B cell (primary cell): ENCODE results near the gene MS4A5. TPM values are rescaled to one million over a fixed set of nuclear protein-coding genes. Genes with fewer than 3 reads are reported as not detected.
A peak's percentile ranks its signal among the peaks of the same experiment; 100 is the strongest.

Source experiments
- ATAC-seq: fragments of 200-7000 bp; cut with Tn5 transposase; one replicate; pipeline ENCODE4 v1.10.0; 2021; ENCODE audit warnings: low read depth, mild to moderate bottlenecking, moderate number of reproducible peaks, moderate library complexity
- CTCF ChIA-PET: fragments of 350-600 bp; sonication (Branson Sonifier 250); formaldehyde crosslinking; loops from one replicate; lab custom pipeline; 2021; ENCODE audit warnings: antibody characterized with exemption, inconsistent platforms; lab: Charles Lee
- POLR2A ChIA-PET: fragments of 350-600 bp; sonication (Branson Sonifier 250); formaldehyde crosslinking; loops from one replicate; lab custom pipeline; 2021; ENCODE audit warnings: antibody characterized with exemption; lab: Charles Lee
- DNase-seq: peaks from one replicate; pipeline ENCODE4 v3.0.0; 2013
- H2AFZ ChIP-seq: 2 replicates; pipeline ENCODE4 v1.6.1; 2012; ENCODE audit warnings: mild to moderate bottlenecking, low read depth, low read length; ENCODE audit not compliant: insufficient read depth, poor library complexity, severe bottlenecking
- H3K27ac ChIP-seq, 2 donors: 1 replicate in 1 of 2; 2 replicates in 1 of 2; pipeline ENCODE4 v1.5.1; 2012 to 2013; ENCODE audit warnings: low read length in 2 of 2, mild to moderate bottlenecking in 2 of 2, moderate library complexity in 1 of 2
- H3K27me3 ChIP-seq, 4 experiments: fragments of 200-600 bp in 1 of 4; sonication (generic) in 1 of 4; replicated peaks in 1 of 4; 1 replicate in 2 of 4; 2 replicates in 2 of 4; pipeline versions ENCODE4 v1.6.1 to v1.7.0; 2013 to 2016; ENCODE audit warnings: low read length in 3 of 4, mild to moderate bottlenecking in 2 of 4, mixed read lengths in 1 of 4, moderate library complexity in 1 of 4; ENCODE audit not compliant: insufficient read depth in 4 of 4, control insufficient read depth in 3 of 4; ENCODE audit errors: control extremely low read depth in 1 of 4
- H3K36me3 ChIP-seq, 2 experiments: replicated peaks in 1 of 2; 1 replicate in 1 of 2; 2 replicates in 1 of 2; pipeline versions ENCODE4 v1.6.1 to v1.7.1; 2013; ENCODE audit warnings: low read length in 1 of 2; ENCODE audit not compliant: insufficient read depth in 2 of 2, control insufficient read depth in 1 of 2; ENCODE audit errors: control extremely low read depth in 1 of 2, extremely low read depth in 1 of 2
- H3K4me1 ChIP-seq, 2 donors: fragments of 200-600 bp in 1 of 2; sonication (generic) in 1 of 2; 1 replicate in 1 of 2; 2 replicates in 1 of 2; pipeline versions ENCODE4 v1.5.1 to v1.6.1; 2013 to 2017; ENCODE audit warnings: low read length in 2 of 2; ENCODE audit not compliant: control insufficient read depth in 2 of 2, insufficient read depth in 2 of 2
- H3K4me2 ChIP-seq: replicated peaks from 2 replicates; pipeline ENCODE3; 2012; ENCODE audit warnings: mild to moderate bottlenecking, low read depth, low read length; ENCODE audit not compliant: poor library complexity, severe bottlenecking
- H3K4me3 ChIP-seq, 5 experiments: fragments of 200-600 bp in 1 of 5; sonication (generic) in 1 of 5; 1 replicate in 3 of 5; 2 replicates in 2 of 5; pipeline versions ENCODE4 v1.5.1 to v1.7.0; 2011 to 2016; ENCODE audit warnings: low read length in 4 of 5, mild to moderate bottlenecking in 4 of 5, low read depth in 2 of 5, control low read depth in 1 of 5, moderate library complexity in 1 of 5; ENCODE audit not compliant: insufficient read depth in 1 of 5; ENCODE audit errors: control extremely low read depth in 1 of 5, extremely low read depth in 1 of 5
- H3K79me2 ChIP-seq: fragments of 200-600 bp; sonication (generic); one replicate; pipeline ENCODE4 v1.6.0; 2016; ENCODE audit warnings: low read length; ENCODE audit not compliant: control insufficient read depth, insufficient read depth
- H3K9ac ChIP-seq: fragments of 200-600 bp; sonication (generic); 2 replicates; pipeline ENCODE4 v1.6.1; 2017; ENCODE audit warnings: mild to moderate bottlenecking, low read length, moderate library complexity
- H3K9me3 ChIP-seq, 3 donors: one replicate each; pipeline versions ENCODE4 v1.6.1 to v1.7.1; 2013; ENCODE audit warnings: low read length in 2 of 3; ENCODE audit not compliant: control insufficient read depth in 2 of 3, insufficient read depth in 1 of 3; ENCODE audit errors: control extremely low read depth in 1 of 3
- H4K20me1 ChIP-seq: 2 replicates; pipeline ENCODE4 v1.6.0; 2012; ENCODE audit warnings: mild to moderate bottlenecking, low read length; ENCODE audit not compliant: insufficient read depth, control insufficient read depth, poor library complexity, severe bottlenecking
- H3K27ac Mint-ChIP-seq: one replicate; pipeline ENCODE4 v1.8.0; 2021; ENCODE audit warnings: mixed read lengths
- H3K27me3 Mint-ChIP-seq: one replicate; pipeline ENCODE4 v1.8.0; 2021; ENCODE audit warnings: mixed read lengths
- H3K4me1 Mint-ChIP-seq: one replicate; pipeline ENCODE4 v1.8.0; 2021; ENCODE audit warnings: mixed read lengths
- H3K4me3 Mint-ChIP-seq: one replicate; pipeline ENCODE4 v1.8.0; 2021; ENCODE audit warnings: mixed read lengths
- H3K9me3 Mint-ChIP-seq: one replicate; pipeline ENCODE4 v1.8.0; 2022; ENCODE audit warnings: mixed read lengths; ENCODE audit not compliant: insufficient read depth
- EZH2 ChIP-seq: IDR thresholded peaks from 2 replicates; pipeline ENCODE4 v1.6.1; 2012; ENCODE audit warnings: borderline replicate concordance, low read depth, mild to moderate bottlenecking, moderate library complexity, low read length; ENCODE audit not compliant: insufficient read depth, poor library complexity, severe bottlenecking
- WGBS: methylation state at CpG from one replicate; pipeline ENCODE4 v1.1.5; 2013; ENCODE audit warnings: missing lambda C conversion rate; ENCODE audit not compliant: insufficient coverage; 5-methylcytosine and 5-hydroxymethylcytosine counted together
- intact Hi-C: fragments of 100-400 bp; cut with micrococcal nuclease; formaldehyde crosslinking; loops from one replicate; pipeline ENCODE4 v1.10.0; 2022
- polyA minus RNA-seq: library from RNA; depleted of rRNA, polyadenylated mRNA; stranded (reverse); fragments of >200 nt; gene quantifications from 2 replicates; pipeline ENCODE4 v1.2.3, GENCODE V29; 2012
- polyA plus RNA-seq: library from polyadenylated mRNA; depleted of rRNA; stranded (reverse); fragments of >200 nt; gene quantifications from 2 replicates; pipeline ENCODE4 v1.2.3, GENCODE V29; 2012
- total RNA-seq, 2 donors: library from RNA; stranded (reverse); fragments of 120-200 nt in 1 of 2; gene quantifications; 1 replicate in 1 of 2; 2 replicates in 1 of 2; pipeline versions ENCODE4 v1.2.3 to v1.2.4, GENCODE V29; 2013 to 2022
- TF ChIP-seq, protein P1 (sequence below): fragments of 200-600 bp; IDR thresholded peaks from one replicate; pipeline ENCODE4 v1.8.0; 2022; ENCODE audit warnings: antibody characterized with exemption, mild to moderate bottlenecking

MS4A5 gene, protein sequence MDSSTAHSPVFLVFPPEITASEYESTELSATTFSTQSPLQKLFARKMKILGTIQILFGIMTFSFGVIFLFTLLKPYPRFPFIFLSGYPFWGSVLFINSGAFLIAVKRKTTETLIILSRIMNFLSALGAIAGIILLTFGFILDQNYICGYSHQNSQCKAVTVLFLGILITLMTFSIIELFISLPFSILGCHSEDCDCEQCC
- total RNA-seq (not detected in 2 replicates), polyA plus RNA-seq (not detected in 2 replicates), polyA minus RNA-seq (not detected in 2 replicates)
- total RNA-seq (2013), result not detected

DNA sequence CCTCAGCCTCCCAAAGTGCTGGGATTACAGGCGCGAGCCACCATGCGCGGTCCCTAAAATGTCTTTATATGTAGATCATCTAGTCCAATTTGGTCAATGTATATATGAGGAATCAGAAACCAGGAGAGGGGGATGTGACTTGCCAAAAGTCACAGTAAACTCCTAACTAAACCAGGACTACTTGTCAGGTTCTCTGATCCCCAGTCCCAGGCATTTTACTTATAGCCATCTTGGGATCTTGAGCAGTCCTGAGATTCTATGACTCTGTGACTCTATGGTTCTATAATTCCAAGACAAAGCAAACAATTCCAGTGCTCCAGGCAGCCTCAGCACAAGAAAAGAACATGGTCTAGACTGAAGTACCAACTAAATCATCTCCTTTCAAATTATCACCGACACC, at the start of gene MS4A5:
Gene MS4A5 (plus strand): TSS at position 301 of the 400 bp plus-strand sequence. CDS start 103 bp downstream, outside the sequence.
- Histone ChIP-seq H3K9ac (no peak within 1 kb of the TSS), H2AFZ (no peak within 1 kb of the TSS), H3K27me3 (no peaks in the 10 kb centered on the region), H3K4me3 (no peak within 1 kb of the TSS), H3K4me1 (no peaks in the 10 kb centered on the region), H3K36me3 (no peaks in the 10 kb centered on the region), H3K9me3 (no peaks in the 10 kb centered on the region), H3K79me2 (no peaks in the 10 kb centered on the region), H3K4me2 (no peak within 1 kb of the TSS), H4K20me1 (no peaks in the 10 kb centered on the region), H3K27ac (no peak within 1 kb of the TSS)
- H3K4me3 Mint-ChIP-seq, result no peak within 1 kb of the TSS
- 100% methylated on average over 1 of the region's 5 CpGs for WGBS
- ATAC-seq (no peak), DNase-seq (no peak)
- intact Hi-C loops, result no loop called here
- ChIA-PET CTCF (no interaction called here), POLR2A (no interaction called here)
- no peaks in the 10 kb centered on the region for H3K9me3 Mint-ChIP-seq
- no peak for TF ChIP-seq EZH2
- TF ChIP-seq, protein P1, sequence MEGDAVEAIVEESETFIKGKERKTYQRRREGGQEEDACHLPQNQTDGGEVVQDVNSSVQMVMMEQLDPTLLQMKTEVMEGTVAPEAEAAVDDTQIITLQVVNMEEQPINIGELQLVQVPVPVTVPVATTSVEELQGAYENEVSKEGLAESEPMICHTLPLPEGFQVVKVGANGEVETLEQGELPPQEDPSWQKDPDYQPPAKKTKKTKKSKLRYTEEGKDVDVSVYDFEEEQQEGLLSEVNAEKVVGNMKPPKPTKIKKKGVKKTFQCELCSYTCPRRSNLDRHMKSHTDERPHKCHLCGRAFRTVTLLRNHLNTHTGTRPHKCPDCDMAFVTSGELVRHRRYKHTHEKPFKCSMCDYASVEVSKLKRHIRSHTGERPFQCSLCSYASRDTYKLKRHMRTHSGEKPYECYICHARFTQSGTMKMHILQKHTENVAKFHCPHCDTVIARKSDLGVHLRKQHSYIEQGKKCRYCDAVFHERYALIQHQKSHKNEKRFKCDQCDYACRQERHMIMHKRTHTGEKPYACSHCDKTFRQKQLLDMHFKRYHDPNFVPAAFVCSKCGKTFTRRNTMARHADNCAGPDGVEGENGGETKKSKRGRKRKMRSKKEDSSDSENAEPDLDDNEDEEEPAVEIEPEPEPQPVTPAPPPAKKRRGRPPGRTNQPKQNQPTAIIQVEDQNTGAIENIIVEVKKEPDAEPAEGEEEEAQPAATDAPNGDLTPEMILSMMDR, result no peak
- H3K4me1 Mint-ChIP-seq, result peaks cover 24% of the 10 kb centered on the region
- H3K27me3 Mint-ChIP-seq, result no peaks in the 10 kb centered on the region
- H3K27ac Mint-ChIP-seq, result peak within 1 kb of the TSS; percentile 20

DNA sequence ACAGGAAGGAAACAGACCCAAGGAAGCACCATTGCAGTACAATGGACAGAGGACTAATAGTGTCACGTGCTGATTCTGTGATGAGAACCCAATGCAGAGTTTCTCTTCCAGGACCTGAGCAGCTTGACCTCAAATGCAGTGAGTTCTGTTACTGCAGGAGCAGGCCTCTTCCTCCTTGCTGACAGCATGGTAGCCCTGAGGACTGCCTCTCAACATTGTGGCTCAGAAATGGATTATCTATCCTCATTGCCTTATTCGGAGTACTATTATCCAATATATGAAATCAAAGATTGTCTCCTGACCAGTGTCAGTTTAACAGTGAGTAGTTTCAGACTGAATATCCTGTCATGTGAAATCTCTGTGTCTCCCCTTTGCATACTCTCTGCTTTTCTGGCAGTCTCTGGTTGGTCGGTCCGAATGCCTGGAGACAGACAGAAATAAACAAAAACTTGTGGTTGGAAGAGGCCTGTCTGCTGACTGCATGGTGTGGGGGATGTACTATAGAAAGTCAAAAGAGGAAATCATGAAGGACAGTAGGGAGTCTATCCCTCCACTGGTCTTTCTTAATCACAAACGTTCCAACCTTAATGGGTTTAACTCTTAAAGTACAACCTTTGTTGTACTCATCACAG, 40.0 kb upstream of the MS4A5 start:
- ChIA-PET POLR2A (interaction anchor here (1.1 kb wide), 1 partner anchor 12 kb away, joined by 3 read pairs; no protein-coding TSS in a partner anchor), CTCF (interaction anchor here (1.2 kb wide), 1 partner anchor 67 kb away, joined by 3 read pairs; the partner anchor contains the start of gene MS4A1)
- peaks cover 0 to 2% (median 0%) of the 10 kb centered on the region in 3 donors for H3K9me3 ChIP-seq
- peak overlapping the region; percentile 52 for H3K4me2 ChIP-seq
- peak overlapping the region; percentile 68 for H3K4me3 Mint-ChIP-seq
- H3K4me1 Mint-ChIP-seq, result peaks cover 50% of the 10 kb centered on the region
- H3K27ac ChIP-seq, result peak overlapping the region; percentile 82 to 96
- no peaks in the 10 kb centered on the region for H3K27me3 ChIP-seq
- peak overlapping the region in 2 of 5 experiments; percentile 2 to 23 for H3K4me3 ChIP-seq
- peaks cover 6 to 35% of the 10 kb centered on the region in 2 experiments for H3K36me3 ChIP-seq
- 31% methylated on average over 1 of the region's 5 CpGs for WGBS
- DNase-seq (peak; percentile 90), ATAC-seq (peak; percentile 89)
- no peak overlapping the region for H2AFZ ChIP-seq
- no peak for TF ChIP-seq EZH2
- TF ChIP-seq, protein P1, result no peak
- H3K4me1 ChIP-seq, result peaks cover 34 to 36% of the 10 kb centered on the region in 2 donors
- peaks cover 20% of the 10 kb centered on the region for H3K79me2 ChIP-seq
- H4K20me1 ChIP-seq, result no peaks in the 10 kb centered on the region
- peak overlapping the region; percentile 46 for H3K9ac ChIP-seq
- H3K9me3 Mint-ChIP-seq, result peaks cover 3% of the 10 kb centered on the region
- no peaks in the 10 kb centered on the region for H3K27me3 Mint-ChIP-seq
- H3K27ac Mint-ChIP-seq, result peak overlapping the region; percentile 93
- intact Hi-C loops, result loop anchor here (1.0 kb wide), 2 partner anchors 11 to 66 kb away; partner anchors contain the start of genes MS4A1 and MS4A7
